HG02623 (cell line): Measurements from ENCODE around the gene FUT6.

ENCODE experiments used
- ATAC-seq: cut with Tn5 transposase; IDR thresholded peaks from one replicate; pipeline ENCODE4 v1.9.1; 2021; ENCODE audit warnings: moderate library complexity; ENCODE audit not compliant: unreplicated experiment

The FUT6 gene

DNA sequence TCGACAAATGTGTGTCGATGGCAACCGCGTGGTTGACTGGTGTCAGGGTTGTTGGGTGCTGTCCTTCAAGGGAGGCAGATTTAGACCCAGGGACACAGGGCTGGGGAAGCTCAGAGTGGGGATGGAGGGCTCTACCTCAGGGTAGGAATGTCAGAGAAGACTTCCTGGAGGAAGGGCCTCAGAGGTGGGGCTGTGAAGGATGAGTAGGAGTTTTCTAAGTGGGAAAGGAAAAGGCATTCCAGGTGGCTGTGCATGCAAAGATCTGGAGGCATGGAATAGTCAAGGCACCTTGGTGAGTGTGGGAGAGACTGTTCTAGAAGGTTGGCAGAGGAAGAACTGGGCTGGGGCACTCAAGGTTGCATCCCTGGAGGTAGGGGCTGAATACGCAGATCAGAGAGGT is 32.6 kb downstream of the FUT6 start:
- ATAC-seq = no peak

- no peak for ATAC-seq
These were observed 33.4 kb downstream of the FUT6 start for GRCh38 chr19:5806133-5806489.

- ATAC-seq = no peak
These were observed 33.9 kb downstream of the FUT6 start for GRCh38 chr19:5805462-5806132.

DNA sequence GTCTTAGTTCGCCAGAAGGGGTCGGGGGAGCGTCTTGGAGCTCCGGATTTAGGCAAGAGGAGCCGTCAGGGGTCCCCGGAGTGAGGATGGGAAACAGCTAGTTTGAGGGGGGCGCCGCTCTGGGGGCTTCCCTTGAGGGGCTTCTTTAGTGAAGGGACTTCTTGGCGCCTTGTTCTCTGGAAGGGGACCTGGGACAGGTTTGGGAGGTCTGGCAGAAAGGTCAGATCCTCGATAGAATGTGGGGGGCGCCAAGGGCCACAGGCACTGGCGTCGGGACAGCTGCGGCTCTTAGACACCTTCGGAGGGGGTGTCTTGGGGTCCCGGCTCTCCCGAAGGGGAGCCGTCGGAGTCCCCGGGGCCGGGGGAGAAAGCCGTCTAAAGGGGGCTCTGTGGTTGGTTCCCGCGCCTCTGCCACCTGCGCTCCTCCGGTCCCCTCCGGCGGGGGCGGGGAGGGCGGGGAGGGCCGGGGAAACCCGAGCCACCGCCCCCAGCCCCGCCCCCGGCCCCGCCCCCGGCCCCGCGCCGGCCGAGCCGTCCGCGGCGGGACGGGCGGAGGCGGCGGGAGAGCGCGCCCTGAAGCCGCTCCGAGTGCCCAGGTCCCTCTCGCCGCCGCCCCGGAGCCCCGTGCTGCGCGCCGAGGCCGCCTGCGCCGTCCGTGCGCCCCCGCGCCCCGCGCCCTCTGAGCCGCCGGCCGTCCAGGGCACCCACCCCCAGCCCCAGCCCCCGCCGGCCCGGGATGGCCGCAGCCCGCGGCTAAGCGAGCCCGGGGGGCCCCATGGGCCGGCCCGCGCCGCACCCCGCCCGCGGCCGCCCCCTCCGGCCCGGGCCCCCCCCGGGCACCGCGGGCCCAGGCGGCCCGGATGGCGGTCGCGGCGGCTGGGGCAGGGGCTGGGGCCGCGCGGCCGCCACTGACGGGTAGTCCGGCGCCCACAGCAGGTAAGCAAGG is 34.7 kb downstream of the FUT6 start, which contains the start of gene NRTN:
TSS of gene NRTN (plus strand) at position 552 of the 946 bp plus-strand sequence. CDS start 19,099 bp downstream, outside the sequence.
- ATAC-seq = no peak

GRCh38 chr19:5803752-5804515 is 35.6 kb downstream of the FUT6 start:
- ATAC-seq = peak; percentile 60

DNA sequence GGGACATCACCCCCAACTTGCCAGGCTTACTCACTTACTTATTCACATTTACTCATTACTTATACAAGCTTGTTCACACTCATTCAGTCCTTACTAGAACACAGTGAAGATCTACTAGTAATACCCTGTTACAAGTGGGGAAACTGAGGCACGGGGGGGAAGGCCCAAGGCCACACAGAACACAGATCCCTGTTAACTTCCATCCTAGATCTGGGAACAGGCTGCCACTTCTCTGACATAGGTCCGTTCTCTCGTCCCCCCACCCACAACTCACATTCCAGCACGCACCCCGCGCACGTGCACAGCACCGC is 36.1 kb downstream of the FUT6 start:
- no peak for ATAC-seq

GRCh38 chr19:5801796-5802619 is 37.5 kb downstream of the FUT6 start:
- no peak for ATAC-seq

- ATAC-seq = no peak
These were observed 38.9 kb downstream of the FUT6 start for GRCh38 chr19:5800361-5801270.

- ATAC-seq = no peak
These were observed 40.0 kb downstream of the FUT6 start for GRCh38 chr19:5799247-5800241.

DNA sequence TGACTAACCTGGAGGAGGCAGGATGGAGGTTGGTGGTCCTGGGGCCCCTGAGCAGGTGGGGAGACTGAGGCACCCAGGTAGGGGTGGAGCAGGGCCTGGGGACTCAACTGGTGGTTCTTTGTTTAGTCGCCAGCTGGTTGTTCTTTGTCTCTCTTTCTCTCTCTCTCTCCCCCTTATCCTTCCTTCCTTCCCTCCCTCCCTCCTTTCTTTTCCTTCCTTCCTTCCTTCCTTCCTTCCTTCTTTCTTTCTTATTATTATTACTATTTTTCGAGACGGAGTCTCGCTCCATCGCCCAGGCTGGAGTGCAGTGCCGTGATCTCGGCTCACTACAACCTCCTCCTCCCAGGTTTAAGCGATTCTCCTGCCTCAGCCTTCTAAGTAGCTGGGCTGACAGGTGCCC is 41.3 kb downstream of the FUT6 start:
- no peak for ATAC-seq

DNA sequence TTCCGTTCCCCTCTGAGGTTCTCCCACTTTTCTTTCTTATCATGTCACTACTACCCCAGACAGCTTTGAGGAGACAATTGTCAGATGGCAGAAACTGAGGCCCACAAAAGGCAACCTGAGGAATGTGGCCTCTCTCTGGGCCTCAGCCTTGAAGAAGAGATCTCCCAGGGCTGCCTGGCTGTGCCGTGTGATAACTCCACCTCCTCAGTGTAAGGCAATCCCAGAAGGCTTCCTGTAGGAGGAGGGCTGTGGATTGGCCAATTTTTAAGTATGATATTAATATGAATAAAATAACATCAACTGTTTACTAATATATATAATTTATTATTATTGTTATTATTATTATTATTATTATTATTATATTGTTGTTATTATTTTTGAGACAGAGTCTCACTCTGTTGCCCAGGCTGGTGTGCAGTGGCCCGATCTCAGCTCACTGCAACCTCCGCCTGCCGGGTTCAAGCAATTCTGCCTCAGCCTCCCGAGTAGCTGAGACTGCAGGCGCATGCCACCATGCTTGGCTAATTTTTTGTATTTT is 44.1 kb downstream of the FUT6 start:
- ATAC-seq = no peak

GRCh38 chr19:5793188-5793587 is 46.3 kb downstream of the FUT6 start:
- ATAC-seq = no peak

- ATAC-seq = no peak
These were observed 47.3 kb downstream of the FUT6 start for GRCh38 chr19:5792224-5792623.

DNA sequence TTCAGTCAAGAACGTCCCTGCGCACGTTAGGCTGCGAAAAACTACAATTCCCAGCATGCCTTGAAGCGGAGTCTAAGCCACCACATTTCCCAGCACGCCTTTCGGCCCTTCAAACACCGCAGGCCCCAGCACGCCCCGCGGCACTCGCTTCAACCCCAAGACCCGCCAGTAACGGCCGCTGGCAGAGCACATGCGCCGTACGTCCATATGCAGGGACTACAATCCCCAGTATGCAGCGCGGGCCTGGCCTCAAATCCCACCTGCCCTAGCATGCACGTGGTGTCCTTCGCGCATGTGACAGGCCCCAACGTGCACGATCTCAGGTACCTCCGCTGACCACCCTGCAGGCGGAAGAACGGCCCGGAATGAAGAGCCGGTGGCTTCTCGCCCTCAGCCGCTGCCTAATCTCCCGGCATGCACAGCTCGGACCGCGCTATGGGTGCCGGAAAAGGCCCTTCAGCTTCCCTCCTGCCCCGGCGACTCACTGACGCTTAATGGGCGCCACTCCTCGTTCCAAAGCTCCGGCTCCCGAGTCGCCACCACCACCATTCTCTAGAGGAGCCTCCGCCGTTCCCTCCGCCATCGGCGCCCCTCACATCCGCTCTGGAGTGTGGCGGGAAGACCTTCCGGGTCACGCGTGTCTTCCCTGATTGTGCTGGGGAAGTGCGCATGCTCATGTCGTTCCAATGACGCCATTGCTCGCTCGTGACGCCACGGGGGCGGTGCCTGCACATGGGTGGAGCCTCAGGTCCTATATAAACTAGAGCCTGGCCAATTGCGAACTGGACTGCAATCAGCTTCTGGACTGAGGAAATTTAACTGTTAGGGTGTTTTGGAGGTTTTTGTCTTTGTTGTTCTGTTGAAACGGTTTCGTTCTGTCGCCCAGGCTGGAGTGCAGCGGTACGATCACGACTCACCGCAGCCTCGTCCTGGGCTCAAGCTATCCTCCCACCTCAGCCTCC is 48.7 kb downstream of the FUT6 start, which contains the start of gene DUS3L:
TSS of gene DUS3L (minus strand) at position 605 of the 962 bp plus-strand sequence. CDS start at position 583, 22 bp downstream.
- peak; percentile 84 for ATAC-seq

DNA sequence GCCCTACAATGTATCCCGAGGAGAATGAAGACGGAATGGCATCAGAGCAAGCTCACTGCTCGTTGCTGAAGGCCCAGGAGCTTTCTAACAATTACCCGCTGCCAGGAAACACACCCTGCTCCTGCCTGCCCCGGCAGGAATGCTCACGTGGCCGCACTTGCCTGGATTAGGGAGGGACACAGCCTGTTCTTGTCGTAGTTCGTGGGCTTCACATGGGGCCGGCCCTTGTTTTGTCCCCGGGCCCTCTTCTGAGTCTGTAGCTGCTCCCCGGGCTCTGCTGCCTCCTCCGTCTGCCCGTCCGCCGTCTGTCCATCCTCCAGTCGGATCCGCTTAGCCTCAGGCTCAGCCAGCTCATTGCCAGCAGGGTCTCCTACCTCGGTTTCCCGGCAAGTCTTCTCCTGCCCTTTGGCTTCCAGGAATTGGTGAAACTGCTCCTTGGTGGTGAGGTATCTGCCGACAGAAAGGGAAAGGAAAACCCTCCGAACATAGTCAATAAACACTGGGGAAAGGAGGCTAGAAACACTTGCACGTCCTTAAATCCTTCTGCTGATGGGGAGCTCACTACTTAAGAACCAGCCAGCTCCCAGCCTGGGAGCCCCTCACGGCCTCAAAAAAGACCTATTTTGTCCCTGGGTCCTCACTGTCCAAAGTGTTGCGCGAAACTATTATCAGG is 49.5 kb downstream of the FUT6 start:
- ATAC-seq = no peak

DNA sequence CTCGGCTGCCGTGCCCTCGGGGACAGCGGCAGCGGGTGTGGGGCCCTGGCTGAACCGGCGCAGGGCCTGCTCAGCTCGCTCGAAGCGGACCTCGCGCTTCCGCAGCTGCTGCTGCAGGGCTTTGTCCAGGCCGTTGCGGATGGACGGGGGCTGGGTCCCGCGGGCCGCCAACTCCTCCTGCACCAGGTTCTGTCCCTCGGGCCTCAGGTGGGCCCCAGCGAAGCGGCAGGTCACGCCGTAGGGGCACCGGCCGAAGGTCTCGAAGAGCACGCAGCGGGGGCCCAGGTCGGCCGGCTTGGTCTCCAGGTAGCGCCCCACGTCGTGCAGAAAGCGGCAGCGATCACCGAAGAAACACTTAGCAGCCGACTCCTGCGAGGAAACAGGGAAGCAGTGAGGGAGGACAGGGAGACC is 50.1 kb downstream of the FUT6 start:
- no peak for ATAC-seq
